Tibial nerve (tissue), 4 donors: ENCODE results near the gene CLEC16A. TPM values are rescaled to one million over a fixed set of nuclear protein-coding genes. Genes with fewer than 3 reads are reported as not detected.

Source experiments
- DNase-seq, 2 donors: peaks; one replicate each; pipeline ENCODE4 v3.0.0-alpha.2; 2019; ENCODE audit warnings: low spot score in 2 of 2
- H3K27ac ChIP-seq, 4 donors: fragments of 200-600 bp; sonication (generic) in 3 of 4; one replicate each; pipeline ENCODE4 v1.5.1; 2017 to 2019; ENCODE audit warnings: mild to moderate bottlenecking in 1 of 4
- H3K27me3 ChIP-seq, 2 donors: fragments of 200-600 bp; sonication (generic) in 1 of 2; one replicate each; pipeline versions ENCODE4 v1.5.1 to v1.6.0; 2017 to 2019
- H3K36me3 ChIP-seq, 3 donors: fragments of 200-600 bp; sonication (generic); one replicate each; pipeline ENCODE4 v1.5.1; 2018 to 2019
- H3K4me1 ChIP-seq, 4 donors: fragments of 200-600 bp; sonication (generic) in 3 of 4; one replicate each; pipeline ENCODE4 v1.5.1; 2017 to 2019
- H3K4me3 ChIP-seq, 4 donors: fragments of 200-600 bp; sonication (generic) in 3 of 4; one replicate each; pipeline ENCODE4 v1.5.1; 2017 to 2019; ENCODE audit warnings: mild to moderate bottlenecking in 1 of 4, moderate library complexity in 1 of 4
- H3K9me3 ChIP-seq, 4 donors: fragments of 200-600 bp; sonication (generic) in 3 of 4; one replicate each; pipeline ENCODE4 v1.5.1; 2017 to 2019
- EP300 ChIP-seq, 2 donors: sonication (generic); formaldehyde crosslinking; IDR thresholded peaks; one replicate each; pipeline ENCODE4 v1.6.1; 2017; ENCODE audit warnings: antibody characterized with exemption in 2 of 2, mild to moderate bottlenecking in 1 of 2
- POLR2A ChIP-seq, 2 donors: fragments of 450-650 bp; IDR thresholded peaks; one replicate each; pipeline ENCODE4 v1.6.1; 2017; ENCODE audit warnings: antibody characterized with exemption in 2 of 2, mild to moderate bottlenecking in 2 of 2, moderate library complexity in 2 of 2
- WGBS, 2 donors: methylation state at CpG; one replicate each; pipeline ENCODE4 v1.1.5; 2018; 5-methylcytosine and 5-hydroxymethylcytosine counted together
- total RNA-seq, 4 donors: library from RNA; depleted of rRNA; stranded (reverse); fragments of >200 nt; gene quantifications; one replicate each; pipeline ENCODE4 v1.1.0, GENCODE V29; 2016
- TF ChIP-seq, protein P1 (sequence below), 5 experiments: fragments of 200-600 bp in 3 of 5; fragments of 450-650 bp in 2 of 5; sonication (generic) in 3 of 5; IDR thresholded peaks; one replicate each; pipeline ENCODE4 v1.5.1; 2016 to 2019; ENCODE audit warnings: antibody characterized with exemption in 5 of 5, mild to moderate bottlenecking in 3 of 5, moderate library complexity in 2 of 5

Gene CLEC16A
- total RNA-seq, 4 donors from 2014 or later, result 37.4 to 70.2 (median 55.2) TPM

DNA sequence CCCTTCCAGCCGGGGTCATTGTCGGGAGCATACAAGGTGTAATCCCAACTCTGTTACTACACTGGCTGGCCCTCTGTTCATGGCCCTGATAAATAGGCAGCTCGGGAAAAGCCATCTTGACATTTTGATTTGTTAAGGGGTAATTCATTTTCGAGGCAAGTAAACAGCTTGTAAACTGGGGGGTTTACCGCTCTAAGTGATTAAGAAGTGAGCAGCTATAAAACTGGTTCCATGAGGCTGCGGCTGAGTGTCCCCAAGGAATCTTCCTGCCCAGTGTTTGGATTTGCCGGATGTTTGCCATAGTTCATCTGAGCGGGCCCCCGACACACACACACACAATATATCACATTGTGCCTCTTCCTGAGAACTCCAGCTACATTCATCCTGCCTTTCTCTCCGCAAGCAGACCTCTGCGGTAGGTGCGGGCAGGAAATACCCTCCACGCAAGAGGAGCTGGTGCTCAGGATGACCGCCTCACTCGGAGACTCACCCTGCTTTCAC lies 219.4 kb downstream of the CLEC16A start:
- 69 to 70% methylated on average over 15 of the region's 15 CpGs for WGBS, 2 donors
- TF ChIP-seq POLR2A (IDR thresholded peaks at IDR 0.05) (no peak), EP300 (IDR thresholded peaks at IDR 0.05) (no peak)
- TF ChIP-seq, protein P1, sequence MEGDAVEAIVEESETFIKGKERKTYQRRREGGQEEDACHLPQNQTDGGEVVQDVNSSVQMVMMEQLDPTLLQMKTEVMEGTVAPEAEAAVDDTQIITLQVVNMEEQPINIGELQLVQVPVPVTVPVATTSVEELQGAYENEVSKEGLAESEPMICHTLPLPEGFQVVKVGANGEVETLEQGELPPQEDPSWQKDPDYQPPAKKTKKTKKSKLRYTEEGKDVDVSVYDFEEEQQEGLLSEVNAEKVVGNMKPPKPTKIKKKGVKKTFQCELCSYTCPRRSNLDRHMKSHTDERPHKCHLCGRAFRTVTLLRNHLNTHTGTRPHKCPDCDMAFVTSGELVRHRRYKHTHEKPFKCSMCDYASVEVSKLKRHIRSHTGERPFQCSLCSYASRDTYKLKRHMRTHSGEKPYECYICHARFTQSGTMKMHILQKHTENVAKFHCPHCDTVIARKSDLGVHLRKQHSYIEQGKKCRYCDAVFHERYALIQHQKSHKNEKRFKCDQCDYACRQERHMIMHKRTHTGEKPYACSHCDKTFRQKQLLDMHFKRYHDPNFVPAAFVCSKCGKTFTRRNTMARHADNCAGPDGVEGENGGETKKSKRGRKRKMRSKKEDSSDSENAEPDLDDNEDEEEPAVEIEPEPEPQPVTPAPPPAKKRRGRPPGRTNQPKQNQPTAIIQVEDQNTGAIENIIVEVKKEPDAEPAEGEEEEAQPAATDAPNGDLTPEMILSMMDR (IDR thresholded peaks at IDR 0.05), result no peak
- Histone ChIP-seq H3K4me3 (no peak overlapping the region), H3K4me1 (peaks cover 0 to 27% (median 10%) of the 10 kb centered on the region in 4 donors), H3K36me3 (peaks cover 0 to 29% (median 0%) of the 10 kb centered on the region in 3 donors), H3K9me3 (no peaks in the 10 kb centered on the region), H3K27me3 (no peaks in the 10 kb centered on the region), H3K27ac (no peak overlapping the region)
- no peak for DNase-seq

DNA sequence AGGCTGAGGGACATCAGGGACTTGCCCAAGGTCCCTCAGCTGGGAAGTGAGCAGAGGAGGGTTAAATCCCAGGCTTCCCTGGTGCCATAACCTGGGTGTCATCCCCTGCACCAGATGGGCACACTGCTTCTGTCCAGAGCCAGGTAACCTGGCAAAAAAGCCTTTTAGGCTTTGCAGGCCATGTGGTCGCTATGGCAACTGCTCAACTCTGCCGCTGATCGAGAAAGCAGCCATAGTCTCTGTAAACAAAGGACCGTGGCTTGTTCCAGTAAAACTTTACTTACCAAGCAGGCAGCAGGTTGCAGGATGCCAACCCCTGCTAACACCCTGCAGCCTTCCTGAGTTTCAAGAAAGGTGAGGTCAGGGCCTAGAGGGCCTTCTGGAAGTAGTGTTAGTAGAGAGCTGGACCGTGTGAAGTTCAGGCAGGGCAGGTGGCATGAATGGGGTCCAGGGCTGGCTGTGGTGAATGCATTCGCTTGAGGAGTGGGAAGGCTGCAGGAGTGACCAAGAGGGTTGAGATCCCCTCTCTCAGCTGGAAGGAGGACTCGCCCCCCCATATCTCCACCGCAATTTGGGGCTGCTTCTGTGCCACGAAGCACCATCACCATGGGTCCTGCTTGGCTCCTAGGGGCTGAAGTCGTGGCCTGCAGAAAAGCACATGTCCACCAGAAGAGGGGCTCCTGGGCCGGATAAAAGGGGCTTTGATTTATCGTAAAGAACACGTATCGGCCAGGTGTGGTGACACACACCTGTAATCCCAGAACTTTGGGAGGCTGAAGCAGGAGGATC lies 220.3 kb downstream of the CLEC16A start:
- TF ChIP-seq, protein P1 (IDR thresholded peaks at IDR 0.05), result no peak
- TF ChIP-seq POLR2A (IDR thresholded peaks at IDR 0.05) (no peak), EP300 (IDR thresholded peaks at IDR 0.05) (no peak)

DNA sequence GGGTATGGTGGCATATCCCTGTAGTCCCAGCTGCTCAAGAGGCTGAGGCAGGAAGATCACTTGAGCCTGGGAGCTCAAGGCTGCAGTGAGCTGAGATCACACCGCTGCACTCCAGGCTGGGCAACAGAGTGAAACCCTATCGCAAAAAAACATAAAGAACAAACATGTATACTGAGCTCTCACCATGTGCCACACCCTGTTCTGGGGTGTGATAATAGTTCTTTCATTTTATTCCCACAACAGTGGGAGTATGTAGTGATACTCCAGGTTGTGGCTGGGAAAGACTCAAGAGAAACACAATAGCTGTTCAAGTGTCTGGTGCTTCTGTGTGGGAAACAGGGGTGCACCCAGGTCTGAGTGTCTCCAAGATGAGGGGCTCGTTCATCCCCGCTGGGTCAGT lies 221.0 kb downstream of the CLEC16A start:
- TF ChIP-seq, protein P1 (IDR thresholded peaks at IDR 0.05), result no peak
- TF ChIP-seq EP300 (IDR thresholded peaks at IDR 0.05) (no peak), POLR2A (IDR thresholded peaks at IDR 0.05) (no peak)
- H3K36me3 ChIP-seq, result peaks cover 0 to 43% (median 0%) of the 10 kb centered on the region in 3 donors
- H3K27me3 ChIP-seq, result no peaks in the 10 kb centered on the region
- H3K27ac ChIP-seq, result no peak overlapping the region
- H3K9me3 ChIP-seq, result no peaks in the 10 kb centered on the region
- 94 to 97% methylated on average over 4 of the region's 4 CpGs for WGBS, 2 donors
- DNase-seq, result no peak
- peaks cover 0 to 27% (median 10%) of the 10 kb centered on the region in 4 donors for H3K4me1 ChIP-seq
- H3K4me3 ChIP-seq, result no peak overlapping the region

More for the DNA sequence above, 220.3 kb downstream of the CLEC16A start:
- Histone ChIP-seq H3K4me3 (no peak overlapping the region), H3K4me1 (peaks cover 0 to 27% (median 10%) of the 10 kb centered on the region in 4 donors), H3K36me3 (peaks cover 0 to 37% (median 0%) of the 10 kb centered on the region in 3 donors), H3K27ac (no peak overlapping the region), H3K9me3 (no peaks in the 10 kb centered on the region), H3K27me3 (no peaks in the 10 kb centered on the region)
- 88 to 94% methylated on average over 14 of the region's 14 CpGs for WGBS, 2 donors
- no peak for DNase-seq

DNA sequence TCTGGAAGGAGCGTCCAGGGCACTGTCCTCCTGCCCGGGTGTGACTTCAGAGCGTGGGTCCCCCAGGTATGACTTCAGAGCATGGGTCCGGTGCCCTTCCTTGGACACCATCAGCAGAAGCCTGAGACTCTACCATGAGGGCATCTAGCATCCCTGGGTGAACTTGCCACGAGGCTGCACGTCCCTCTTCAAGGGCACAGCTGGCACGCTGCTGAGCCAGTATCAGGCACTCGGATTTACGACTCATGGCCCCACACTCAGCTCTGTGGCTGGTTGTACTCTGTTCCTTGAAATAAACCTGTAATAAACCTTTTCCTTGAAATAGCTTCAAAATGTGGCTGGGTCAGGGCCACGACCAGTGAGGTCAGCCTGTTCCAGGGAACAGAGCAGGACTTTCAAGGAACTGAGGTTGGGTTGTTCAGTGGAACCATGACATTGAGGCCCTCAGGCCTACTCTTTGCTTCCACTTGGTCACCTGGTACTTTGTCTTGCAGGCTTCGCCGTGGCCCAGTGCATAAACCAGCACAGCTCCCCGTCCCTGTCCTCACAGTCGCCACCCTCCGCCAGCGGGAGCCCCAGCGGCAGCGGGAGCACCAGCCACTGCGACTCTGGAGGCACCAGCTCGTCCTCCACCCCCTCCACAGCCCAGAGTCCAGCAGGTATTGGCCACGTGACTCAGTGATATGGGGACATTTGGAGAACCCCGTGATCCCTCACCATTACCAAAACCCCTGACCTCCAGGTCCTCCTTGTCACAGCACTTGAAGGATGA lies 221.7 kb downstream of the CLEC16A start:
- TF ChIP-seq, protein P1 (IDR thresholded peaks at IDR 0.05), result no peak
- no peak for TF ChIP-seq EP300 (IDR thresholded peaks at IDR 0.05)
- TF ChIP-seq POLR2A (IDR thresholded peaks at IDR 0.05), result no peak
- H3K27me3 ChIP-seq, result no peaks in the 10 kb centered on the region
- DNase-seq, result no peak
- no peak overlapping the region for H3K27ac ChIP-seq
- H3K4me1 ChIP-seq, result peaks cover 0 to 24% (median 10%) of the 10 kb centered on the region in 4 donors
- peaks cover 0 to 51% (median 0%) of the 10 kb centered on the region in 3 donors for H3K36me3 ChIP-seq
- no peaks in the 10 kb centered on the region for H3K9me3 ChIP-seq
- no peak overlapping the region for H3K4me3 ChIP-seq
- 92 to 93% methylated on average over 21 to 22 of the region's 22 CpGs for WGBS, 2 donors
